HG02623 (cell line): ENCODE data around the gene RAPGEF2.
A peak's percentile ranks its signal among the peaks of the same experiment; 100 is the strongest.
"Not testable (repeated sequence)": the region's sequence is repeated elsewhere in the genome, so short reads cannot be mapped to it uniquely, and the experiment has no call there.

ENCODE experiments used
- ATAC-seq: cut with Tn5 transposase; IDR thresholded peaks from one replicate; pipeline ENCODE4 v1.9.1; 2021; ENCODE audit warnings: moderate library complexity; ENCODE audit not compliant: unreplicated experiment

RAPGEF2 gene

DNA sequence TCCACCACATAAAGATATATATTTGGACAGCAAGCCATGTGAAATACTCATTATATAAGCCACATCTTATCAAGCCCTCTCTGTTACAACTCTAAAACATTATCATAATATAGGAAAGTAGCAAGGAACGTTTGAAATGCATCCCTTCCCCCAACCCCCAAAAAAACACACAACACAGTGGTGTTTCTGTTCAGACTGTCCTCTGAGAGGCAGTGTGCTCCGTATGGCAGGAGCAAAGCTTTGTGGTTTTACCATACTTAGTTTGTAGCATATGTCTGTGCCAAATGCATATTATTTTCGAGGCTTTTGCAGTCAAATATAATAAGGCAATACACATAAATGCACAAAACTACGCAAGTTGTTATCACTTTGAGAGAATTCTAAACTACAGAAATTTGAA lies 194.2 kb downstream of the RAPGEF2 start:
- no peak for ATAC-seq

DNA sequence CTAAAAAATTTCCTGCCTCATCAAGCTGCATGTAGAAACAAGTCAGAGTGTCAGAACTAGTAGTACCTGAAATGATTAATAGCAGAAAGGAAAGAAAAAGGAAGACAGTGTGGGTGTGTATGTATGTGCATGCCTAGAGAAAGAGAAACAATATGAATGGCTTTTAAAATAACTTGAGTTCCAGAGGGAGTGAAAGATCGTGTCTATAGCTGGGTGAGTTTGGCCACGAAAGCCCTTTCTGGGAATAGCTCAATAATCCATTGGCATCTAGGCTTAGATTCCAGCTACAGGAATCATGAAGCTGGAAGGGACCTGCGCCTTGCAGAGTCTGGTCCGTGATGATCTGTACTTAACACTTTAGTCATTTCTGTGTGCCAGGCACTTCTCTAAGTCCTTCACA lies 195.6 kb downstream of the RAPGEF2 start:
- peak; percentile 58 for ATAC-seq

DNA sequence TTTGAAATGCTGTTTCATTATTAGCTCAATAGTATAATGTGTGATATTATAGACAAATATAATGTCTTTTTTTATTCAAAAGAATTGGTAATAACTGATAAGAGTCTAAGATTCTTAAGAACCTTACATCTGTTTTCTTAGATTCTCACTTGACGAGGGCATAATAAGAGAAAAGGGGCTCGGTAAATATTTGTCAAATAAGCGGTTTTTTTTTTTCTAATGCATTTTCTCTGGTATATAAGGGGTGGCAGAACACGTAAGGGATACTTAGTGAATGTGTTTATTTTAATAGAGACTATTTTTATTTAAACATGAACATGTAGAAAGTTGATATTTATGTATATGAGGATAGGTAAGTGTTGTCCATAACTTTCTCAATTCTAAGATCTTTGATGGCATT lies 200.6 kb downstream of the RAPGEF2 start:
- ATAC-seq, result no peak

DNA sequence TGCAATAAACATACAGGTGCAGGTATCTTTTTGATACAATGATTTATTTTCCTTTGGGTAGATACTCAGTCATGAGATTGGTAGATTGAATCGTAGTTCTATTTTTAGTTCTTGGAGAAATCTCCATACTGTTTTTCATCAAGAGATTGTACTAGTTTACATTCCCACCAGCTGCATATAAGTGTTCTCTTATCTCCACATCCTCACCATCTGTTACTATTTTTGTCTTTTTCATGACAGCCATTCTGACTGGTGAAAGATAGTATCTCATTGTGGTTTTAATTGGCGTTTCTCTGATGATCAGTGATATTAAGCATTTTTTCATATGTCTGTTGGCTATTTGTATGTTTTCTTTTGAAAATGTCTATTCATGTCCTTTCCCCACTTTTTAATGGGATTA lies 202.2 kb downstream of the RAPGEF2 start:
- no peak for ATAC-seq

DNA sequence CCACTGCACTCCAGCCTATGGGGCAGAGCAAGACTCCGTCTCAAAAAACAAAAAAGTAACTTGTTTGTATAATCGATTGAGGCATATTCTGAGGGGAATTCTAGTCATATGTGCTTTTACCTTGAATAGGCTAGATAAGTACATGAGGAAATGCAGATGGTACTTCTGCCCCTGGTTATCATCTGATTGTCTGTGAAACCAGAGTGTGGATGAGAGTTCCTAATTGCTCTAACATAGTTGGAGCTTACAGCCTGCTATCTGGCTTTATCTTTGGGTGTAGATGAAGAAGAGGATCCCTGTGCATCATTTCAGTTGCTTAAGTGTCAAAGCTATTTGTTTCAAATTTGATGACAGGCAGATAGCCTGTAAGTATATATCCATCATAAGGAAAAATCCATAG lies 205.1 kb downstream of the RAPGEF2 start:
- no peak for ATAC-seq

DNA sequence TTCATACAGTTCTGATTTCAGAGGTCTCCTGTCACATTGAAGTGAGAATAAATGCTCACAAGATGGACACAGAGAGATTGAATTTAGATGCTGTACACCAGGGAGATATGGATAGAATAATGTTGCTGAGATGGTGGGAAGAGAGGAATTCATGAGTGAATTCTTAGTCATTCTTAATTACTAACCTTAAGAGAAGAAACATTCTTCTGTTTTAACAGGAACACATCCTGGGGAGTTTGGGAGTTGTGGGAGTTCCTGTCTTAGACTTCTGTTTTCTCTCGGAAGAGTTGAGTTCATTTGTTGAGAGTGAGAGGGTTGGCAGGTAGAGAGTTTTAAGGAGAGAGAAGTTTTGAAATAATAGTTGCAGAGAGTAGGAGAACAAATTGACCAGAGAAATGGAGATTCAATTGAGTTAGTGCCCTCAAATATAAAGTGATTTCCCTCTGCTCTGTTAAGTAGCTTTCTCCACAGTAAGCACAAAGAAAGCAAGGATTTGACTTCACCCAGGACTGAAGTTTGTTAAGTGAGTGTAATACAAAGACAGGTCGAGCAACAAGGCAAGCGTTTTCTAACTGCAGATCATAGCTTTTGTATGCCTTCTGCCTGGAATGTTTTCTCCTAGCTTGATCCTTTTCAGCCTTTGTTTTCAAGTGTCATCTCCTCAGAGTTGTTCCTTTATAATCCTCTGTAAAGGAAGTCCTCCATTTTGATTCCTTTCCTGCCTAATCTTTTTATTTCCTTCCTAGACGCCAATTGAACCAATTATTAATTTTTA lies 205.9 kb downstream of the RAPGEF2 start:
- ATAC-seq, result no peak

DNA sequence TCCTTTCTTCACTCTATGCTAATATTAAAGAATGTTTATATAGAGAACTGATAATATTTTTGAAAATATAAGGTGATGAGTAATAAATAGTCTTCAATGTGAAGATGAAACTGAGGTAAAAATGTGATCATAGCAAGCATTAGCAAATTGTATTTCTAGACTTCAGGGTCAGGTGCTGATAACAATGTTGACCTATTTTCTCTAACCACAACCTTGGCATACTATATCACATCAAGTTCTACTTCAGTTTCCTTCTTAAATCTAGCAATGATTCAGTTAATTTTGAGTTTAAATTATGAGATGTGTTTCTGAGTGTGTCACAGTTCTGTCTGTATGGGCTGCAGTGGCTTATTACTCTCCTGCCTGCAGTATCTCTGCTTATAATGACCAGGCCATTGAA lies 209.4 kb downstream of the RAPGEF2 start:
- no peak for ATAC-seq

DNA sequence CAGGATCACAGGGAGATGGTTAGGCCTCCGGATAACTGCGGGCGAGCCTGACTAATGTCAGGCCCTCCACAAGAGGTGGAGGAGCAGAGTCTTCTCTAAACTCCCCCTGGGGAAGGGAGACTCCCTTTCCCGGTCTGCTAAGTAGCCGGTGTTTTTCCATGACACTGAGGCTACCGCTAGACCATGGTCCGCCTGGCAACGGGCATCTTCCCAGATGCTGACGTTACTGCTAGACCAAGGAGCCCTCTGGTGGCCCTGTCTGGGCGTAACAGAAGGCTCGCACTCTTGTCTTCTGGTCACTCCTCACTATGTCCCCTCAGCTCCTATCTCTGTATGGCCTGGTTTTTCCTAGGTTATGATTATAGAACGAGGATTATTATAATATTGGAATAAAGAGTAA lies 213.0 kb downstream of the RAPGEF2 start:
- not testable (repeated sequence) for ATAC-seq

DNA sequence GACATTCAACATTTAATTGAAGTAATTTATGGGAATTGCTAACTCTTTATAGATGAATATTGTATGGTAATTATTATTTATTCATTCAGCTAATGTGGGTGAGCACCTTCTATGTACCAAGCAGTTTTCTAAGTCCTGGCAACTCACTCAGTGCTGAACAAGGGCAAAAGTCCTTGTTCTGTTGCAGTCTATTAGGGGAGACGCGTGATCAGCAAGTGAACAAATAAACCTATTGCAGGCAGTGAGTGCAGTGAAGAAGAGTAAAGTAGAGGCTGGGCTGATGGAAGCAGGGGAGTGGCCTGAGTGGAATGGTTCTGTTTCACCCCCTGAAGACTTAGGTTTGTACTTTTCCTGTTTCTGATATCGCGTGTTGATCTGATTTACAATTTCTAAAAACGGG lies 214.3 kb downstream of the RAPGEF2 start:
- ATAC-seq, result no peak

DNA sequence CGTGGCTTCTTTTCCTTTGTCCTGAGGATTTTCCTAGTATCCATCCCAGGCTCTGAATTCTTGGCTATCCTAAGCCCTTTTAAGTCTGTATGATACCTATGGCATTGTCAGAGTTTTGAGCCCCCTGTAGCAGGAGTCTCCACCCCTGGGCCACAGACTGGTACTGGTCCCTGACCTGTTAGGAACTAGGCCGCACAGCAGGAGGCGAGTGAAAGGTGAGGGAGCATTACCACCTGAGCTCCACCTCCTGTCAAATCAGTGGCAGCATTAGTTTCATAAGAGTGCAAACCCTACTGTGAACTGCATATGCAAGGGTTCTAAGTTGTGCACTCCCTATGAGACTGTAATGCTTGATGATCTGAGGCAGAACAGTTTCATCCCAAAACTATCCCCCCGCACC lies 216.1 kb downstream of the RAPGEF2 start:
- no peak for ATAC-seq

DNA sequence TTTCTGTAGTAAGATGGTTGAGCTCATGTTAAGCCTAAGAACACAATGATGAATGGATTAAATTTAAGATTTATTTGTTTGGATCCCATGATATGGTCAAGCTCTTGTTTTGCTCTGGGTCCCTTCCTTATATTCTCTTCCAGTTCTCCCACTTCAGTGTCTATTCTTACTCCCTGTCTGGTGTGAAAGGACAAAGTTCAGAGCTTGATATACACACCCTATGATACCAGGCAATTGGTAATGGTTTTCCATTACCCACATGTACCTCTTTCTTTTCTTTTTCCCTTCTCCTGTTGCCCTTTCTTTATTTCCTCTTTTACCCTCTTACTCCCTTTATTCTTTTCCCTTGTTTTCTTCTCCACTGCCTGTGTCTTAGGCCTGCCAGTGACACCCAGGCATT lies 223.6 kb downstream of the RAPGEF2 start:
- no peak for ATAC-seq

DNA sequence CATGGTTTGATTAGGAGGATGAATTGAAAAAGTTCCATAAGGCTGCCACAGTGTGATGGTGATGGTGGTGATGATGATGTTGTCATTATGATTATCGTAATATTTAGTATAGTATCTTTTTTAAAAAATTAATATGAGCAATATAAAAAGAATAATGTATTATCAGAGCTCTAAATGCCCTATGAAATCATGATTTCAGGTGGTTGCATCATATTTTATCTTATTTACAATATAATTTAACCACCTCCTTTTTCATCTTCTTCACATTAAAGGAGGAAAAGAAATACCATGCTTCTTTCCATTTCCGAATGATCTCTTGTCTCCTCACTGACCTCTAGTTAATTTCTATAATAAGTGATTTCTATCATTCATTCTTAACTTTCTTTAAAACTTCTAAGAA lies 225.9 kb downstream of the RAPGEF2 start:
- no peak for ATAC-seq

DNA sequence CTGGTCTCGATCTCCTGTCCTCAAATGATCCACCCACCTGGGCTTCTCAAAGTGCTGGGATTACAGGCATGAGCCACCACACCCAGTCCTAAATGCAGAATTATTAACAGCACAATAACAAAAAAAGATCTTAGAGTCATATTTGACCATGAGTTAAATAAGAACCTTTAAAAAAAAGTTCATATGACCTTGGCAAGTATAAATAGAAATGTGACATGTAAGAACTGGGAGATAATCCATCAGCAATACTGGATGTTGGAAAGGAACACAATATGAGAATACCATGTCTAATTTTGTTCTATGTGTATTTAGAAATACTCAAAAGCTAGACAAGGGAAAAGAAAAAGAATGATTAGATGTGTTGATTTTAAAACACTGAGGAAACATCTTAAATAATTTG lies 231.6 kb downstream of the RAPGEF2 start:
- no peak for ATAC-seq

DNA sequence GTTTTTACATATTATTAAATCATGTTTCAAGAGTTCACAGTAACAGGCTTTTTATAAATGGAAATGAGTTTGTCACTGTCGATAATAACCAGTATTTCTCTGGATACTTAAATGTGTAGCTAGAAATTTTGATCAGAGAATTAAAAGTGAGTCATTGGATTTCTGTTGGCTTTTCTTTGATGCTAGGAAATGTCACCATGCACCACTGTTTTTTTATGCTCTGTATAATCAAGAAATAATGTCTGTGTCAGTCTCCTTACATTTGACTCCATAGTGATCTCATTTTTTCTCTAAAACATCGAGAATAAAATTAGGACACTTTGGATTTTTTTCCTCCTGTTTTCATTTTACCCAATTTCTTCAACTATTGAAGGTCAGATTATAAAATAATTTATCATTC lies 234.2 kb downstream of the RAPGEF2 start:
- no peak for ATAC-seq

DNA sequence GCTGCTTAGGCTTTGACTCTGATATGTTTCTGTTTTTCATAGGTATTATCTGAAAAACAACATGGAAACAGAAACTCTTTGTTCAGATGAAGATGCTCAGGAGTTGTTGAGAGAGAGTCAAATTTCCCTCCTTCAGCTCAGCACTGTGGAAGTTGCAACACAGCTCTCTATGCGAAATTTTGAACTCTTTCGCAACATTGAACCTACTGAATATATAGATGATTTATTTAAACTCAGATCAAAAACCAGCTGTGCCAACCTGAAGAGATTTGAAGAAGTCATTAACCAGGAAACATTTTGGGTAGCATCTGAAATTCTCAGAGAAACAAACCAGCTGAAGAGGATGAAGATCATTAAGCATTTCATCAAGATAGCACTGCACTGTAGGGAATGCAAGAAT lies 238.6 kb downstream of the RAPGEF2 start:
- ATAC-seq, result no peak

DNA sequence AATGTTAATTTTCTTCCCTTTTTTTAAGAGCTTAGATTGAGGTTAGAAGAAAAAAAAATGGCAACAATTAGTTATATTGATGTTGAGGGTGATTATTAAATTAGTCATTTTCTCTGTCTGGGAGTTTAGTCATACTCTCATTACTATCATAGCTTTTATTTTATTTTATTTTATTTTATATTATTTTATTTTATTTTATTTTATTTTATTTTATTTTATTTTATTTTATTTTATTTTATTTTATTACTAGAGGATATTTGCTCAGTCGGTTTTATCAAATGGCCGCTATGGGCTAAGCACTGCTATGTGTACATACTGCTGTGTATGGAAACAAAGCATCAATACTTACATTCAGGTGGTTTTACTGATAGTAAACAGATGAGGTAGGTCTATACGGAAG lies 239.5 kb downstream of the RAPGEF2 start:
- ATAC-seq, result no peak

DNA sequence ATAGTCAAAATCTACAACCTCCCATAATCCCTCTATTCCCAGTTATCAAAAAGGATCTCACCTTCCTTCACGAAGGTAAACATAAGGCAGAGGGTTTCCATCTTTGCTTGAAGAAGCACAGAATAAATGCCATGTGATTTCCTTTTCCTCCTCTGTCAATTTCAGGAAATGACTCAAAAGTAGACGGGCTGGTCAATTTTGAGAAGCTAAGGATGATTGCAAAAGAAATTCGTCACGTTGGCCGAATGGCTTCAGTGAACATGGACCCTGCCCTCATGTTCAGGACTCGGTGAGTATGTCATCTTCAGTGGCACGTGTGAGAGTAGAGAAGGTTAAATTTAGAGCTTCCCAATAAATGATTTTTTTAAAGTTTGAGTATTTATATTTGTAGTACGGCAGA lies 240.2 kb downstream of the RAPGEF2 start:
- ATAC-seq, result no peak

DNA sequence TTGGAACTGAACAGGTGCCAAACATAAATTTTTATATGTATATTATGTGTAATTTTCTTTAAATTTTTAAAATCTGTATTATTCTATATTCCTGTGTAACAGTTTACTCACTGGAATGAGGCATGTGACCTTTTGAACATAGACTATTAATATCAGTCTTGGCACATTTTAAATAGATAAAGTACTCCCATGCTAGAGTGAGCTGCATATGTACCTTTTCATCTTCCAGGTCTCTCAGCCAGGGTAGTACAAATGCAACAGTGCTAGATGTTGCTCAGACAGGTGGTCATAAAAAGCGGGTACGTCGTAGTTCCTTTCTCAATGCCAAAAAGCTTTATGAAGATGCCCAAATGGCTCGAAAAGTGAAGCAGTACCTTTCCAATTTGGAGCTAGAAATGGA lies 242.0 kb downstream of the RAPGEF2 start:
- no peak for ATAC-seq

DNA sequence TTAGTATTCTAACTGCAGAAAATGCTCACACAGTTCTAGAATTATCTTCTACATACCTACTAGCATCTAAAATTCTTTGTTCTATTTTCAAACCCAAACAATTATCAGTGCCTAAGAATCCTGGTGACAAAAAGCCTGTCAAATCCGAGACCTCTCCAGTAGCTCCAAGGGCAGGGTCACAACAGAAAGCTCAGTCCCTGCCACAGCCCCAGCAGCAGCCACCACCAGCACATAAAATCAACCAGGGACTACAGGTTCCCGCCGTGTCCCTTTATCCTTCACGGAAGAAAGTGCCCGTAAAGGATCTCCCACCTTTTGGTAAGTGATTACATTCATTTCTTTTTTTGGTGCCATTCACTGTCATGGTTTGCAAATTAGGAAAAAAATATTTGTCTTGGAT lies 243.8 kb downstream of the RAPGEF2 start:
- ATAC-seq, result no peak

DNA sequence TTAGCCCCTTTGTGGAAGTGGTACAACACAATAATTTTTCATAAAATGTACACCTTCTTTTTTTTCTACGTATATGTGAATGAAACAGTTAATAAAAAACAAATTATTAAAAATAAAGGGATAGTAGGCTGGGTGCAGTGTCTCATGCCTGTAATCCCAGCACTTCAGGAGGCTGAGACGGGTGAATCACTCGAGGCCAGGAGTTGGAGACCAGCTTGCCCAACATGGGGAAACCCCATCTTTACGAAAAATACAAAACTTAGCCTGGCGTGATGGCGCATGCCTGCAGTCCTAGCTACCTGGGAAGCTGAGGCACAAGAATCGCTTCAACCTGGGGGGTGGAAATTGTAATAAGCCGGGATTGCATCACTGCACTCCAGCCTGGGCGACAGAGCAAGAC lies 244.9 kb downstream of the RAPGEF2 start:
- ATAC-seq, result no peak

DNA sequence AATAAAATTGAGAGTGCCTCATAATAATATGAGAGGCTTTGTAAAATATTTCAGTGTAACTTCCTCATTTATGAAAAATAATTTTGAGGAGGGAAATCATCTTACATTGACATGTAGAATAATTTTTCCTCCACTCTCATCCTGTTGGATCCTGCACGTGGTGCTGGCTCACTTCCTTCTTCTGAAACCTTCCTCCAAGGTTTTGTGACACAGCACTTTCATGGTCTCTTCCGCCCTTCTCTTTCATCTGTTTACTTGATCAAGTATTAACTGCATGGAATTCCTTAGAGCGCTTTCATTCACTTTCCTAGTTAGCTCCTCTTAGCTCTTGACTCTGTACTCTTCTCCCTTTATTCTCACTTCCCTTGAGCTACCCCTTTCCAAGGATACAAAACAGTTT lies 246.5 kb downstream of the RAPGEF2 start:
- ATAC-seq, result no peak

DNA sequence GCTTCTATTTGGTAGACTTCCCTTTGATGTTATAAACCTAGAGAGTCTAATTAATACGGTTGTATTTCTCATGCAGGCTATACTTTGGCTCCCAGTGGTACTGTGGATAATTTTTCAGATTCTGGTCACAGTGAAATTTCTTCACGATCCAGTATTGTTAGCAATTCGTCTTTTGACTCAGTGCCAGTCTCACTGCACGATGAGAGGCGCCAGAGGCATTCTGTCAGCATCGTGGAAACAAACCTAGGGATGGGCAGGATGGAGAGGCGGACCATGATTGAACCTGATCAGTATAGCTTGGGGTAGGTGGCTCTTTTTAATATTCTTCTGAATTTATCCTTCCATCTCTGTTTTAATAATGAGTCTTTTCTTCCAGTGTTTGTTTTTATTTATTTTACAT lies 249.7 kb downstream of the RAPGEF2 start:
- ATAC-seq, result no peak

DNA sequence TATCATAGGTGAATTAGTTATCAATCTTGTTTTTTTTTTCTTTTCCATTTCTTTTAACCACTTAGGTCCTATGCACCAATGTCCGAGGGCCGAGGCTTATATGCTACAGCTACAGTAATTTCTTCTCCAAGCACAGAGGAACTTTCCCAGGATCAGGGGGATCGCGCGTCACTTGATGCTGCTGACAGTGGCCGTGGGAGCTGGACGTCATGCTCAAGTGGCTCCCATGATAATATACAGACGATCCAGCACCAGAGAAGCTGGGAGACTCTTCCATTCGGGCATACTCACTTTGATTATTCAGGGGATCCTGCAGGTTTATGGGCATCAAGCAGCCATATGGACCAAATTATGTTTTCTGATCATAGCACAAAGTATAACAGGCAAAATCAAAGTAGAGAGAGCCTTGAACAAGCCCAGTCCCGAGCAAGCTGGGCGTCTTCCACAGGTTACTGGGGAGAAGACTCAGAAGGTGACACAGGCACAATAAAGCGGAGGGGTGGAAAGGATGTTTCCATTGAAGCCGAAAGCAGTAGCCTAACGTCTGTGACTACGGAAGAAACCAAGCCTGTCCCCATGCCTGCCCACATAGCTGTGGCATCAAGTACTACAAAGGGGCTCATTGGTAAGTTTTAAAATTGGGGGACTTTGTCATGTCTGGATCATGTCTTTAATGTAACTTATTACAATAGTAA lies 250.7 kb downstream of the RAPGEF2 start:
- no peak for ATAC-seq
